GM18505 (cell line): Measurements from ENCODE around the gene OMP.

ENCODE experiments used
- ATAC-seq: cut with Tn5 transposase; IDR thresholded peaks from one replicate; pipeline ENCODE4 v1.9.1; 2021; ENCODE audit not compliant: unreplicated experiment
- POLR2A ChIP-seq: IDR thresholded peaks from 4 replicates; pipeline ENCODE4 v1.6.1; 2011; ENCODE audit warnings: borderline replicate concordance; ENCODE audit not compliant: insufficient read depth, insufficient read length; ENCODE audit errors: extremely low read depth

The OMP gene

GRCh38 chr11:77121876-77122575 lies 19.4 kb downstream of the OMP start:
- no peak for ATAC-seq
- TF ChIP-seq POLR2A: no peak

GRCh38 chr11:77122576-77123212 lies 20.1 kb downstream of the OMP start:
- TF ChIP-seq POLR2A: no peak
- ATAC-seq: no peak

- no peak for TF ChIP-seq POLR2A
- ATAC-seq: no peak
These were observed 21.0 kb downstream of the OMP start for GRCh38 chr11:77123591-77123990.

GRCh38 chr11:77124041-77124440 lies 21.4 kb downstream of the OMP start:
- no peak for ATAC-seq
- TF ChIP-seq POLR2A: no peak

- no peak for TF ChIP-seq POLR2A
- no peak for ATAC-seq
These were observed 21.8 kb downstream of the OMP start for GRCh38 chr11:77124488-77124887.

- ATAC-seq: no peak
- no peak for TF ChIP-seq POLR2A
These were observed 22.6 kb downstream of the OMP start for GRCh38 chr11:77125191-77125590.

GRCh38 chr11:77125695-77126094 lies 23.1 kb downstream of the OMP start:
- ATAC-seq: no peak
- TF ChIP-seq POLR2A: no peak

- ATAC-seq: no peak
- TF ChIP-seq POLR2A: no peak
These were observed 23.6 kb downstream of the OMP start for GRCh38 chr11:77126156-77126775.

- no peak for ATAC-seq
- TF ChIP-seq POLR2A: no peak
These were observed 24.2 kb downstream of the OMP start for GRCh38 chr11:77126861-77127234.

GRCh38 chr11:77127235-77127911 lies 24.7 kb downstream of the OMP start:
- ATAC-seq: no peak
- TF ChIP-seq POLR2A: no peak

- no peak for TF ChIP-seq POLR2A
- ATAC-seq: no peak
These were observed 25.5 kb downstream of the OMP start, which contains the start of gene MYO7A for GRCh38 chr11:77127920-77128691. TSS of gene MYO7A (plus strand) at chr11:77128246. CDS start at chr11:77130635, 2,389 bp downstream.

- TF ChIP-seq POLR2A: no peak
- no peak for ATAC-seq
These were observed 26.6 kb downstream of the OMP start for GRCh38 chr11:77129069-77129841.
